Stimulated activated CD4-positive, alpha-beta T cell treated with anti-CD3 and anti-CD28 coated beads, TNF-alpha, amount 100 ng/mL, for 48 hours (primary cell): ENCODE measurements around the gene C10orf105.

ENCODE experiments used
- DNase-seq, 3 donors: peaks; one replicate each; pipeline ENCODE4 v3.0.0-alpha.2; 2020; ENCODE audit warnings: low read depth in 3 of 3

C10orf105 gene, protein sequence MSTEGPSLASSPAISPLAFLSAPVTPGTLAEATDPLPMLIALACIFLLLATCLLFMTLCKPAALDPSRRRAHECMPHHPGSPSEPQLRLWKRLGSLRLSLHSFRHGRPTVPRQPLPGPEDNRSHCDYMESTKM

DNA sequence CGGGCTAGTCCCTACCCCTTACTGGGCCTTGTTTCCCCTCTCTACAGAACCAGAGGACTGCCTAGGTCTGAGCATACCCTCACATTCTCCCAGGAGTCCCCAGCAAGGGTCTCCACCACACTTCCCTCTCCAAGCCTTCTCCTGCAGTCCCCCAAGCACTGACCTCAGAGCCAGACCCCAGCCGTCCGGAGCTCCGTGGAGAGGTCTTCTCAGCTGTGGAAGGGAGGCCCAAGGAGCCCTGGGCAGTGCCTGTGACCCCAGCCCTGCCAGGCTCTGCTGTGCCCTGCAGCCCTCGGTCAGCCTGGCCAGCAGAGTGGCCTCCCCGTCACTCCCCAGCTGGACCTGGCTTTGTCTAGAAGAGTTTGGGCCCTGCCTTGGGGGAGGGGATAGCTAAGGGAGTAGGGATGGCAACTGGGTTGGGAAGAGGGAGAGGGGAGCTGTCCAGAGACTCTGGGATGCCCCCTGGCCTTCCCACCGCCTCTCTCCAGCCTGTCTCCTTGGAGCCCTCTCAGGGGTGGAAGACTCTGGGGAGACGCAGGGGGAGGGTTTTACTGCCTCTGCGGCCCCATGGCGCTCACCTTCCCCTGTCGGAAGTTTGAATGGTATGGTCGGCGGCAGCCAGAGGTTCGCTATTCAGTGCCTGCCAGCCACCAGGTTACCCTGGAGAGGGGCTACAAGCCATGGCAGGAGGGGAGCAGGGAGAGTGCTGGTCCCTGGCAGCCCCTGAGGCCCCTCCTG lies at the start of gene C10orf105:
TSS of gene C10orf105 (minus strand) at position 315 of the 738 bp plus-strand sequence. CDS start 3,441 bp downstream, outside the sequence.
- DNase-seq = no peak

DNA sequence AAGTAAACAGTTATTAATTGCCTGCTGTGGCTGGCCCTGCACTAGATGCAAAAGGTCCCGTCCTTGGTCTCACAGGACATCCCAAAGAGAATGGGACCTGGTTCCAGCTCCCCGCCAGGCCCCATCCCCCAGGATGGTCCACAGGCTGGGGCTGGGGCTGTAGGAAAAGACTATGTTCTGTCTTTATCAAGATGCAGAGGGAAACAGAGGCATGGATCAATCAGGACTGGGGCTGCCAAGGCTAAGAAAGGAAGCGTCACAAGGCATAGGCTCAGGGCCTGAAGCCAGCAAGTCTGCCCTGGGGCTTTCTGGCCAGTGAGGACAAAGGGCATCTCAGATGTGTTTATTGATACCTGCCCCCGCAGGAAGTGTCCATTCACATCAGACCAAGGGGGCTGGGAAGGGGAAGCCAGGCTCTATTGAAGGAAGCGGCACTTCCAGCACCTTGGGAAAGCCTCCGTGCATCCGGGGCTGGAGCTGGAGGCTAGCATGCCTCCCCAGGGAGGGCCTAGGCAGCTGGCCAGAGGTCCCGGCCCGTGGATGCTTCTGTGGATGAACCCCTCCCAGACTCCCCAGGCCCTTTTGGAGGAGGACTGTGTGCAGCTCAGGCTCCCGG lies 48.0 kb upstream of the C10orf105 start:
- DNase-seq = no peak

DNA sequence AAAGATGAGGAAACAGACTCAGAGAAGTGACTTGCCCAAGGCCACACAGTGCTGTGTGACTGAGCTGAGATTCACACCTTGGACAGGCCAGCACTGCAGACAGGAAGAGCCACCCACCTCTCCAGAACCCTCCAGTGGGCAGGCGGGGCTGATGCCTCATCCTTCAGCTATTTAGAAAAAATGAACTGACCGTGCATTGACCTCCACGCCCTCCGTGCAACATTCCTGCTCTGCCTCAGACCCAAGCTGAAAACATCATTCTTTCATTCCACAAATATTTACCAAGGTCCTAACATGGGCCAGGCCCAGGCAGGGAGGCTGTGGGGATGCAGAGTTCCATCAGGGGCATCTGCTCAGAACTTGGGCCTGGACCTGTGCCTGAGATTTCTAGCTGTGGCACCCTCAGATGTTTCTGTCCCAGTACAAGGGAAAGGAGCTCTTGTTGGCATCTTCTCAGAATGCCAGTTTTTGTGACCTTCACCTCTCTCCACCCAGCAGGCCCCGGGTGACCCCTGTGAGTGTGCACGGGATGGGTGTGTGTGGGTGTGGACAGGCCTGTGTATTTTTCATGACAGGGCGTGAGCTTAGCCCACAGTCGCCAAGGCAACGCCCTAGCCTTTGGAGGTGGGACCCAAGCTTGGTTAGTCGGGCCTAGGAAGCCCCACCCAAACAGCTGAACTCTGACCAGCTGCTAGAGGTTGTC lies 47.3 kb upstream of the C10orf105 start:
- DNase-seq = no peak

DNA sequence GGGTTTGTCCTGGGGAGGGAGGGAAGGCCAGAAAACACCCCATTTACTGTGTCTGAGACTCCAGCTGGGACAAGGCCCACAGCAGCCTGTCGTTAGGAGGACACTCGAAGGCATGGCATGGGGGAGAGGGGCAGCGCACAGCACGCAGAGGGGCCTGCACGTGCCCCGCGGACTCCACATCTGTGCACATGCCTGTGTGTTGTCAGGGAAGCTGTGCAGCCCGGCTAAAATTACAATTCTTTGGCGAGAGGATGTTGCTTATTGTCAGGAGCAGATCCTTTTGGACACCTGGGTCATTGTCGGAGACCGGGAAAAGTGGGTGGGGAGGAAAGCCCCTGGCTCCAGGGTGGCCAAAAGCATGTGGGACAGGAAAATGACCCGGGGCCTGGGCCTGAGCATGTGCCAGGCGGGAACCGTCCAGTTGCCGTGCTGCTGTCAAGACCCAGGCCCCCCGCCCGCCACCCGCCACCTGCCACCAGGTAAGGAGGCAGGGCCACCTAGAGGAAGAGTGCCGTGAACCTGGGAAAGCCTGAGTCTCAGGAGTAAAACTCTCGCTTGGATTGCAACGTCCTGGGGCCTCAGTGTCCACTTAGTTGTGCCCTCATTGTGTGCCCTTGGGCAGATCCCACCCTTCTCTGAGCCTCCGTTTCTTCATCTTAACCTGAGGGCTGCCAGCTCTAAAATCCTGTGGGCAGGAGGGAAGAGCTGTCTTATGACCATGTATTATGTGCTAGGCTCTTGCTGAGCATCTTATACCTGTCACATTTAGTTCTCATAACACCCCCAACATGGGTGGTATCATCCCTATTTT lies 46.5 kb upstream of the C10orf105 start:
- DNase-seq = no peak

DNA sequence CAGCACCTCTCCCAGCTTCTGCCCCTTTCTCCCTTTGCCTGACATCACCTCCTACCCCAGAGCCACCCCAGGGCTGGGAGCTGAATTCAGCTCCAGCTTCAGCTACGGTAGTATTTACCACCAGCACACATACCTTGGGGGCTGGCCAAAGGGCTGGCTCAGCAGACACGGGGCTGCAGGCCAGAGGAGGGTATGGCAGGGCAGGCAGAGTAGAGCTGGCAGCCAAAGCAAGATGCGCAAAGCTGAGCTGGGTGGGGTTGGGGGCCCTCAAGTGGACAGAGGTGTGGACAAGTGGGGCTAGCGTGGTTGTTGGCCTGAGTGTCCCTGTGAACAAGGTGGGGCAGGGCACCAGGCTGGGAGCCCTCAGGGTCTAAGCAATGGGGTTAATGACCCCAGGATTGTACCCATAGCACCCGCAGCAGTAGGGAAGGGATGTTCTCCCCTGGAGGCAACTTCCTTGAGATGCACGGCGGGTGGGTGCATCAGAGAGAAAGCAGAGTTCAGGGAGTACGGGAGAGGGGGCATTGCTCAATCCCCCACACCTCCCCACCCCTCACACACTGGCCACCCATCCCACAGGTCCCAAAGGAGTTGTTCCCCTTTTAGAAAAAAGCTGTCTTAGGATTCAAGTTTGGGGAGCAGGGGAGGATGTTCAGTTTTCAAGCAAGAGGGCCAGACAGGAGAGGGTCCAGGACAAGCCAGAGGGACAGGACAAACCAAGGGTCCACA lies 45.8 kb upstream of the C10orf105 start:
- no peak for DNase-seq

DNA sequence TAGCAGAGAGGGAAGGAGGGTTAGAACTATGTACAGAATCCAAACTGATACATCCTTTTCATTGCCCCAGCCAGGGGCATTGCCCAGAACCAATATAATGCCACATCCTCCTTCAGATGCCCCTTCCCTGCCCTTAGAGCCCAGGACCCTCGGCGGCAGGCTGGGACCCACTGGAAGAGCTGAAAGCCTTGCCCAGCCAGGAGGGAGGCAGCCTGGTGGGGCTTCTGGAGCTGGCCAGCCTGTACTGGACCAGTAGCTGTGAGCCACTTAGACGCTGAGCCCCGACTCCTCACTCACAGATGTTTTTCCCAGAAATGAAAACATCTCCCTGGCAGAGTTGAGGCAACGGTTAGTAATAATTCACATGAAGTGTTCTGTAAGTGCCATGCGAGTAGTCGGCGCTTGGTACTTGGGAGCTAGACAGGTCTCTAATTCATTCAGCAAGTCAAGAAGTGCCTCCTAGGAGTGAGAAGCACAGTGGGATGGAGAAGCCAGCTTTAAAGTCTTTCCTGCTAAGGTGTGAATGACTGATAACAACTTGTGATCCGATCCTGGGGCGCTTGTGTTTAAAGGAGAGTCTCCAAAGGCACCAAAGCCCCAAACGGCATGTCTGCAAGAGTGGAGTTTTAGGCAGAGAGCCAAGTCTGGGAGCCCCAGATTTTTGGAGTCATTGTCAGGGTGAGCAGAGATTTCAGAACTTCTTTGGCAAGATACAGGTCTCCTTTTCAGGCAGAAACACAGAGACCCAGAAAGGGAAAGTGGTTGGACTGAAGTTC lies 44.0 kb upstream of the C10orf105 start:
- no peak for DNase-seq

DNA sequence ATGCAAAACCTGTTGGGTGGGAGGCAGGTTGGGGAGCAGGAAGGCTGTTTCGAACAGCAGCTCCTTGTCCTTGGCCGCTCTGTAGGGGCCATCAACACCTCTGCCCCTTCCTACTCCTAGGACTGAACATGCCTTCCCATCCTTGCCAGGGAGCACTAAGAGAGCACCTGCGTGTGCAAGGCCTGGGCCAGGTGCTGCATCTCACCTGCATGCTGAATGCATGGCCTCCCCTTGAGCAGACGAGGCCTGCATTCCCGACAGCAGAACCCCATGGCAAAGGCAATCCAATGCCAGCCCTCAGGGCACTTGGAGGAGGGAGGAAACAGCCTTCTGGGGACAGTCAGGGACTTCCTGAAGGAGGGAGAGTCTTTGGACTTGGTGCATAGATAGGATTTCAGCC lies 42.7 kb upstream of the C10orf105 start:
- DNase-seq = no peak

DNA sequence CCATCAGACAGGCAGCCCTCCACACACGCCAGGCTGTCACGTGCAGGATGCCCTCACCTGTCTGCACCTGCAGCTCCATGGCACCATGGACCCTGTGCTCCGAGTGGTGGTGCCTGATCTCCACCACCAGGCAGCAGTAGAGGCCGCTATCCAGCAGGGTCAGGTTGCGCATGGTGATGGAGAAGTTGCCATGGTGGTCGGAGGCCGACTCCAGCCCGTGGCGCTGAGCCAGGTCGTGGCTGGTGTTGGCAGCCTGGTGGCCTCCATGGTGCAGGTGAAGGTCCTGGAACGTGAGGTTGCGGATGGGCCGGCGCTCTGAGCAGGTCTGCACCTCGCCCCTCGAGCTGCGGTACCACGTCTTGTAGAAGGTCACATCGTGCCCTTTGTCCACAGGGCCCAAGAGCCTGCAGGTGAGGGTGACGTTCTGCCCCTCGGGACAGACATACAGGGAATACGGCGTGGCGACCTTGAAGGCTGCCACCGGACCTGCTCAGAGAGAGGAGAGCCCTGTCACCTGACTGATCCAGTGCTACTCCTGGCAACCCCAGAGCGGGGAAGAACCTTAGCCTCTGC lies 42.0 kb upstream of the C10orf105 start:
- no peak for DNase-seq

DNA sequence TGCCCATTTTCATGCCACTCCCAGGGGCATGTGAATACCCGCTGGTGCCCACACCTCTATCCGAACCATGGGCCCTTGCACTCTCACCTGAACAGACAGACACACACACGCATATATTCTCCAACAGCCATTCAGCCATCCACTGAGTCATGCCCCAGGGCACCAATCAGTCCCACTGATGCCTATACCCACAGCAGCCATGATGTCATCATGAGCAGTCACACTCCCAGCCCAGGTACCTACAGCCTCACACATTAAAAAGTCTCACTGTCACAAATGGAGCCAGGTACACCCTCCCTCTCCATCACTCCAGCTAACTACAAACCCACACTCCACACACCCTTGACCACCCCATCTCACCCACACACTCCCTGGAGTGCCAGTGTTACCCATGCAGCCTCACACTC lies 41.5 kb upstream of the C10orf105 start:
- peak in 1 of 3 donors; percentile 48 for DNase-seq

DNA sequence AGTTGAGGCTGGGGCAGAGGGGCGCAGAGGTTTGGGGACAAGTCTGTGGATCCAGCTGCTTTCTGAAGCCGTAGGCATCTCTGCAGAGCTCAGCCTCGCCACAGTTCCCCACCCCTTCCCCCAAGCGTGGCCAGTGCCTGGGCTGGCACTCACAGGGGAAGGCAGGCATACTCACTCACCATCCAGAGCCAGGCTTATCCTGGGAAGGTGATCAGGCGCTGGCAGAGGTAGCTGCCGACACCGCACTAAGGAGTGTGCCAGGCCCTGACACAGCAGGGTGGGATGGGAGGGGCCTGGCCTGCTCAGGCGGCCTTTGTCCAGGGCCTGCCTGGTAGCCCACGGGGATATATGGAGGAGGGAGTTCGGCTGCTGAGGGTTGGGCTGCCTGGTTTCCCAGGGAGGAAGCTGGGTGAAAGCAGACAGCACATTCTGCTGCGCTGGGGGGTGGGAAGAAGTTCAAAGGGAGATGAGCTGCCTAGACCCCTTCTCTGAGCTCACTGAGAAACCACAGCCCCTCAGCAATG lies 37.9 kb upstream of the C10orf105 start:
- no peak for DNase-seq

DNA sequence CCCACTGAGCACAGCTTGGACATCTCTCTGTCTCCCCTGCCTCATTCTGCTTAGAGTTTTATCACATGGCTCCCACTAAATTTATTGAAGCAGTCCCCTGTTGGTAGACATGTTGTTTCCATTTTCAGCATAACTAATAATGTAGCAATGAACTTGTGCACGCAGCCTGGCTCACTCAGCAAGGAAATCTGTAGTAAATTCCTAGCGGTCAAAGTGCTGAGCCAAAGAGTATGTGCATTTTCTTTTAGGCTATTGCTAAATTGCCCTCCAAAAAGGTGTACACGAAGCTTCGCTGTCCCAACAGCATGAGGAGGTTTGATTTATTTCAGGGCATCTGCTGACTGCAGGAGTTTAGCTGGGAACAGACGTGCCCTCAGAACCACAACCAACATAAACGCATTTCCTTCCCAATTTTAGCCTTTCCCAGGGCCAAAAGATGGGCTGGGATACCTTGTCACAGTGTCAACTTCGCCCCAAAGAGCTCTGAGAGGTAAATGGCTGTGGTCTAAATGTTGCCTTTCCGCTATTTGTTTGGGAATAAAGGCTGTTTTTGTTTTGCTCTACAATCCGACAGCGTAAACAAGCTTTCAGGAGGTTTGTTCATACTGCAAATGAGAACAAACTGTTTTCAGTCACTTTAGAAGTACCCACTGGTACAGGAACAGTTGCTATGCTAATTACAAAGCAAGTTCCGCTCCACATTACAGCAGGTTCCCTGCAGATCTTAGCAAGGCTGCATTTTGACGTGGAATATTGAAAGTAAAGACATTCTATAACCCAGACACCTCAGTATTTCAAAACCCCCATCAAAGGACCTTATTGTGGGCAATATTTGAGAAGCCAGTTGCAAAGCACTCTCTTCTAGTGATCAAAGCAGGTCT lies 37.0 kb upstream of the C10orf105 start:
- DNase-seq = no peak

DNA sequence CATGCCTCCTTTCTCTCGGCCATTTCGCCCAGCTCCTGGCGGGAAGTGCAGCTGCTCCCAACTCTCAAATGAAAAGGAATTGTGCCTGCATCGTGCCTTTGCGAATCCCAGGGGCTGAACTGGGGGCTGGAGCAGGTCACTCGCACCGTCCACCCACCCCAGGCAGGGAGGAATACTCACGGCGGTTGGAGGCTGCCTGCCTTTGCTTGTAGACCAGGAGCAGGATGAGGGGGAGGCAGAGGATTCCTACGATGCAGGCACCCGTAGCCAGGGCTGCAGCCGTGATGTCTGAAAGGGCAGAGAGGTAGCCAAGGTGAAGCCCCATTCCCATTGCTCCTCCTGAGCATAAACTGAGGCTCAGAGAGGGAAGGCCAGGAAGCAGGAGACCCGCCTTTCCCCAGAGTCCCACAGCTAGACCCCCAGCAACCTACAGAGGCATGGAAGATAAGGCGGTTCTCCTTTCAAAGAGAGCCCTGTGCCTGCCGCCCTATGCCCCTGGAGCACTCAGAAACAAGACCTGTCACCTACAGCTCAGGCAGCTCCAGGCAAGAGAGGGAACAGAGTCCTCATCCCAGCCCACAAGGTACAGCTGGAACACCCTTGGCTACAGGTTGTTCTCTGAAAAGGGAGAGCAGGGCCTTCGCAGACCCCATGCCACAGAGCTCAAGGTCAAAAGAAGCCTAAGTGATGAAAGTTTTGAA lies 35.8 kb upstream of the C10orf105 start:
- no peak for DNase-seq

DNA sequence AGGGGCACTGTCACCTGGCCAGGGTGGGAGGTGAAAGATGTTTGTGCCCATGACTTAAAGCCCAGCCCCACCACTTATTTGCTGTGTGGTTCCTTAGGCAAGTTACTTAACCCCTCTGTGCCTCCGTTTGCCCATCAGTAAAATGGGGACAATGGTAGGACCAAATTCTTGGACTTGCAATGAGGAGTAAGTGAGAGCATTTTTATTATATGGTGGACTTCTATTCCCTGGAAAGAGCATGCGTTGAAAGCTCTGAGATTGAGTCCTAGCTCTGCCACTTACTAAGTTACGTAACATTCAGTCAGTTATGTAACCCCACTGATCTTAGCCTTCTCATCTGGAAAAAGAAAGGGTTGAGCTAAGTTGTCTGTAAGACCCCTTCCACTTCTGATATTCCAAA lies 35.0 kb upstream of the C10orf105 start:
- DNase-seq = no peak

DNA sequence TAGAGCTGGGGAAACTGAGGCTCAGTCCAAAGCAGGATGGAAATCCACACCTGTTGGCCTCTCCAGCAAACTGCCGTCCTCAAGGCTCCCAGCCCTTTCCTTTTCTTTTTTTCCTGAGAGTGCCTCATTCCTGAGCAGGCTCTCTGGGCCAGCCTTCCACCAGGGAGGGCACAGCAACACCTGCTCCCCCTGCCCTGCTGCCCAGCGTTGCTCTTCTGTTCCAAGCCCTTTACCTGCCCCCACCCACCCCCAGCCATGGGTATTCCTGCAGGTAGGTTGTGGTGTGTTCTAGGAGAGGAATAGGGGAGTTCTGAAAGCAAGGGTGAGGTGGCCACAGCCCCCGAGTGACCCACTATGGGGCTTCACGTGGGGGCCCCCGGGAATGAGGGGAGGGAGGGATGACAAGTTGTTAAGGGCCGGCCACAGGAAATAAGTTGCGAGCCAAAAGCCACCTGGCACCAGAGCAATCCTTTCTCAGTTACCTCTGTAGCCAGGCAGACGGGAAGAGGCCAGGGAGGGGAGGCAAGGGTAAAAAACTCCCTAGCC lies 34.5 kb upstream of the C10orf105 start:
- no peak for DNase-seq

DNA sequence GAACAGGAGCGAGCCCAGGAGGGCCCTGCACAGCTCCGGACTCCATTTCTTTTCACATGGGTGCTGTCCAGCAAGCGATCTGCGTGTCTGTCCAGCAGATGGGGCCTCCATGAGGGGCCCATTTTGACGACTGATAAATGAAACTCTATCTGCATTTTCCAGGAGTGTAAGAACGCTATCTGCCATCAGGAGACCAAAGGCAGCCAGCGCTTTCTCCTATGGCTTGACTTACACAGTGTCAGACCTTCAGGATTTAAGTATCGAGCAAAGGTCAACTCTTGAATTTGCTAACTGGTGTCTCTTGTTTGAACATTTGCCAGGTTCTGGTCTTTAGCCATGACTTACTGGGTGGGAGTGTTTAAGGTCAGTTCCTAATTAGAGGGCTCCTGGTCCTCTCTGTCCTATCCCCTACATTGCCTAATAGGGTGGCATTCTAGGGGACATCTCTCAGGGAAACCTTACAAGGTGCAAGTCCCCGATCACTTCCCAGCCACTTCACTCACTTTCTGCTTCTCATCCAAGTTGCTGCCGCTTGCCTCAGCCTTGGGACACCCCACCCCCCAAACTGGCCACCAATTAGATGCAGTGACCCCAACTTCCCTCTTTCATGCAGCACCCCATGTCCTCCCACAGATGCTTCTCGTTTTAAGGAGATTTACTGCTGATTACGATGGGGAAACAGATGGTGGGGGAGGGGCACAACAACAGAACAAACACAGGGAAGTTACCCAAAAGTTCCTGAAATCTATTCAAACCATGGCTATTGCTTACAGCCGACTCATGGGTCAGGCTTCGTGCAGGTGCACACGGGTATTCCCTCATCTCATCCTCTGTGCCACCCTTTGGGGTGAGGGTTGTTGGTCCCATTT lies 33.7 kb upstream of the C10orf105 start:
- DNase-seq = no peak

DNA sequence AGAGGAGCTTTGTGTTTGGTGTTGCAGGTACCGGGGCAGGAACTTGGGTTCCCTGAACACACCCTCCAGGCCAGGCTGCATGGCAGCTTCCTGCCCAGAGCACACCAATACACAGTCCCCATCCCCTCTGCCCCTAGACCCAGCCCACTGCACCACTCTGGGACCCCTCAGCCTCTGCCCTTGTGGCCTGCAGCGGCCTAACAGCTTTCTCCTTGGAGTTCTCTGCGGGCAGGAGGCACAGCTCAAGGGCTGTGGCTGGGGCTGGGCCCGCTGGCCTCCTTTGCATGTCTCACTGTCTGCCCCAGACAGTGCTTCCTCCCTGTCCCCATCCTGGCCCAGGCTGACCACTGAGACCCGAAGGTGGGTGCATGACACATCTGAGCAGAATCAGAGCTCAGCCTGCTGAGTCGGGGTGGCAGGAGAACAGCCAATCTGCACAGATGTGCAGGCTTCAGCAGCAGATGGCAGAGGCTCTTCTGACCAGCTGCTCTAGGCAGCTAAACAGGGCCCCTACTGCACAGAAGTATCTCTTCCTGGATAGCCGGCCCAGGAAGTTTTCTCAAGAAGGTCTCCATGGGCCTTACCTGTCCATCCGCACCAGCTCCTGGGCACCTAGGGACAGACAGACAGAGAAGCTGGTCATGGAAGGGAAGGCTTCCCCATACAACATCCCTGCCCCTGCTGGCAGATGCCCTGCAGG lies 33.0 kb upstream of the C10orf105 start:
- no peak for DNase-seq
